ENCODE results near the gene PIN1. TPM values are rescaled to one million over a fixed set of nuclear protein-coding genes. Genes with fewer than 3 reads are reported as not detected.

The PIN1 gene
- total RNA-seq, 1 donor from 2014 or later = 43.4 TPM

GRCh38 chr19:9875796-9876195 is 40.7 kb downstream of the PIN1 start:
- Histone ChIP-seq H4K20me1 (ENCODE audit: low read depth) (no peaks in the 10 kb centered on the region), H2AFZ (replicated peaks) (no peak overlapping the region), H3K27ac (peak overlapping the region; percentile 83), H3F3A (ENCODE audit: low read depth) (peaks cover 25% of the 10 kb centered on the region), H3K79me2 (ENCODE audit: low read depth) (no peaks in the 10 kb centered on the region), H3K4me3 (peak overlapping the region; percentile 19), H3K9me3 (ENCODE audit: low read depth) (no peaks in the 10 kb centered on the region), H3K27me3 (no peaks in the 10 kb centered on the region), H3K4me2 (peak overlapping the region; percentile 71), H3K9ac (no peak overlapping the region), H3K36me3 (no peaks in the 10 kb centered on the region), H3K4me1 (peaks cover 22% of the 10 kb centered on the region)
- H3K9me3 Mint-ChIP-seq = no peaks in the 10 kb centered on the region
- no peaks in the 10 kb centered on the region for H3K27me3 Mint-ChIP-seq (ENCODE audit: insufficient read depth, low read depth)
- TF ChIP-seq CTCF (IDR thresholded peaks at IDR 0.05) = no peak
- TF ChIP-seq EZH2phosphoT487 (IDR thresholded peaks at IDR 0.05) = no peak
- TF ChIP-seq EZH2 (IDR thresholded peaks at IDR 0.05) = no peak
- H3K4me3 Mint-ChIP-seq = peak overlapping the region; percentile 55
- peak overlapping the region; percentile 93 for H3K27ac Mint-ChIP-seq
- no peaks in the 10 kb centered on the region for H3K36me3 Mint-ChIP-seq
- DNase-seq (ENCODE audit: low spot score) = peak; percentile 48
- peaks cover 25% of the 10 kb centered on the region for H3K4me1 Mint-ChIP-seq

GRCh38 chr19:9877780-9878510 is 42.8 kb downstream of the PIN1 start:
- no peak overlapping the region for H3K9ac ChIP-seq
- H3K27ac ChIP-seq = no peak overlapping the region
- H3K36me3 ChIP-seq = no peaks in the 10 kb centered on the region
- H3K9me3 ChIP-seq (ENCODE audit: low read depth) = no peaks in the 10 kb centered on the region
- TF ChIP-seq EZH2 (IDR thresholded peaks at IDR 0.05) (no peak), EZH2phosphoT487 (IDR thresholded peaks at IDR 0.05) (no peak), CTCF (IDR thresholded peaks at IDR 0.05) (no peak)
- no peak for DNase-seq (ENCODE audit: low spot score)
- H3K27me3 Mint-ChIP-seq (ENCODE audit: insufficient read depth, low read depth) = no peaks in the 10 kb centered on the region
- H2AFZ ChIP-seq (replicated peaks) = no peak overlapping the region
- peaks cover 31% of the 10 kb centered on the region for H3K4me1 ChIP-seq
- no peaks in the 10 kb centered on the region for H3K79me2 ChIP-seq (ENCODE audit: low read depth)
- no peaks in the 10 kb centered on the region for H3K9me3 Mint-ChIP-seq
- H3K27me3 ChIP-seq = no peaks in the 10 kb centered on the region
- no peak overlapping the region for H3K4me2 ChIP-seq
- H3K4me3 Mint-ChIP-seq = no peak overlapping the region
- H3K4me1 Mint-ChIP-seq = peaks cover 31% of the 10 kb centered on the region
- H3K27ac Mint-ChIP-seq = no peak overlapping the region
- no peaks in the 10 kb centered on the region for H4K20me1 ChIP-seq (ENCODE audit: low read depth)
- no peak overlapping the region for H3K4me3 ChIP-seq
- peaks cover 27% of the 10 kb centered on the region for H3F3A ChIP-seq (ENCODE audit: low read depth)
- no peaks in the 10 kb centered on the region for H3K36me3 Mint-ChIP-seq

DNA sequence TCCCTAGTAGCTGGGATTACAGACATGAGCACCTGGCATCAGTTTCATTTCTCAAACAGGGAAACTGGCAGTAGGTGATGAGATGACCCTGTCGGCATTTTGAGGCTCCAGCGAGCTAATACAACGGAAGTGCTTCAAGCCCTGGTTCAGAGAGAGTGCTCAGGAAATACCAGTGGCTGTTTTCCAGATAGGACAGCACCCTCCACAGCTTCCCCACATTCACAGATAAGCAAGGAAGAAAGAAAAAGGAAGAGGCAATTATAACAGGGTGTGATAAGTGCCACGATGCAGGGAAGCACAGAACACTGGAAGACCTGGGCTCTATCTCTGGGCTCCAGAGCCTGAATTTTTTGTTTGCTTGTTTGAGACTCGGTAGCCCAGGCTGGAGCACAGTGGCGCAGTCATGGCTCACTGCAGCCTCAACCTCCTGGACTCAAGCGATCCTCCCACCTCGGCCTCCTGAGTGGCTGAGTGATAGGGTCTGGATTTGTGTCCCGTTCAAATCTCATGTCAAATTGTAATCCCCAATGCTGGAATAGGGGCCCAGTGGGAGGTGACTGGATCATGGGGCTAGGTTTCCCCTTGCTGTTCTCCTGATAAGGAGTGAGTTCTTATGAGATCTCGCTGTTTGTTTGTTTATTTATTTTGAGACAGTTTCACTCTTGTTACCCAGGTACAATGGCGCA is 43.5 kb downstream of the PIN1 start:
- Mint-ChIP-seq H3K27ac (peak overlapping the region; percentile 80), H3K36me3 (no peaks in the 10 kb centered on the region), H3K4me3 (no peak overlapping the region), H3K4me1 (peaks cover 38% of the 10 kb centered on the region), H3K9me3 (no peaks in the 10 kb centered on the region), H3K27me3 (ENCODE audit: insufficient read depth, low read depth) (no peaks in the 10 kb centered on the region)
- Histone ChIP-seq H3K36me3 (no peaks in the 10 kb centered on the region), H3K4me3 (no peak overlapping the region), H3K4me2 (no peak overlapping the region), H3K27ac (no peak overlapping the region), H3K79me2 (ENCODE audit: low read depth) (no peaks in the 10 kb centered on the region), H2AFZ (replicated peaks) (no peak overlapping the region), H3K4me1 (peaks cover 37% of the 10 kb centered on the region), H3K9me3 (ENCODE audit: low read depth) (no peaks in the 10 kb centered on the region), H3K27me3 (no peaks in the 10 kb centered on the region), H3F3A (ENCODE audit: low read depth) (peaks cover 34% of the 10 kb centered on the region), H4K20me1 (ENCODE audit: low read depth) (peaks cover 3% of the 10 kb centered on the region), H3K9ac (no peak overlapping the region)
- no peak for DNase-seq (ENCODE audit: low spot score)
- no peak for TF ChIP-seq EZH2 (IDR thresholded peaks at IDR 0.05)
- TF ChIP-seq CTCF (IDR thresholded peaks at IDR 0.05) = no peak
- TF ChIP-seq EZH2phosphoT487 (IDR thresholded peaks at IDR 0.05) = no peak
